Jurkat, Clone E6-1 (cell line): ENCODE measurements around the gene AKT1S1.
"Not testable (repeated sequence)": the region's sequence is repeated elsewhere in the genome, so short reads cannot be mapped to it uniquely, and the experiment has no call there.

Experiments
- DNase-seq: peaks from one replicate; pipeline ENCODE4 v3.0.0-alpha.2; 2011; ENCODE audit warnings: low read depth, low spot score
- H3K4me3 ChIP-seq: 2 replicates; pipeline ENCODE4 v1.5.1; 2011; ENCODE audit warnings: mild to moderate bottlenecking, low read length, control low read depth, moderate library complexity

The AKT1S1 gene

DNA sequence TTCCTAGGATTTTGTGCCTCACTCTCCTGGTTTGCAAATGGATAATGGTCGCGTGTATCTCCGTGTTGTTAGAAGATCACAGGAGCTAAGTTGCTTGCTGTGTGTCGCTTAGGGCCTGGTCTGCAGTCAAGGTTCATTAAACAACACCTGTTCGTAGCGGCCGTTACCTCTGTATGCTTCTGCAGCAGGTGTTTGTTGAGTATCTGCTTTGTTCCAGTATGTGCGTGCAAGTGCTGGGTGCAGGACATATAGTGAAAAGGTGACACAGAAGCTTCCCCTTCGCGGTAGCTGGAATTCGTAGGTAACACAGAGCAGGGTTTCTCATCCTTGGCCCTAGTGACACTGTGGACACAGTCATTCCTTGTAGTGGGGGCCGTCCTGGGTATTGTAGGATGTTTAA, 53.7 kb downstream of the AKT1S1 start:
- DNase-seq = no peak
- no peak overlapping the region for H3K4me3 ChIP-seq

DNA sequence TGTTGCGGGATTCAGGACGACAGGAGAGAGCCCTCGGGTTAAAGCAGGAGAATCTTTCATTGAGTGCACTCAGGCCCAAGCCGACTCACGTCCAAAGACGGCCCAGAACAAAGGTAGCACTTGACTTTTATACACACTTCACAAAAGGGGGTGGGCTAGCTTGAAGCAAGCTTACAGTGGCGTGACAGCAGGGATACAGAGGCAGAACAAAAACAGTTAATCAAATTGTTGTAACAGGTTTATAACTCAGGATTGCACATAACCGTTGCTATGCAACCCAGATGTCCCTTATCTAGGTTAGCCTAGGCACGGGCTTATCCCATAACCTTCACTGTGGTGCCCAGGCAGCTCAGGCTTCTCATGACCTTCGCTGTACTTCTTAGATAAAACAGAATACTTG, 57.0 kb downstream of the AKT1S1 start:
- no peak overlapping the region for H3K4me3 ChIP-seq
- DNase-seq = no peak

- not testable (repeated sequence) for DNase-seq
- peak overlapping the region; percentile 94; the same call in 1 of the 2 replicates for H3K4me3 ChIP-seq
Measured at GRCh38 chr19:49819452-49820115, 57.6 kb downstream of the AKT1S1 start.
